ENCODE measurements around the gene OR9A2.

Gene OR9A2

GRCh38 chr7:143016996-143017395 is 9.9 kb downstream of the OR9A2 start:
- no peak overlapping the region for H3K4me3 ChIP-seq (ENCODE audit: low read depth, low read length)
- H3K9ac ChIP-seq (ENCODE audit: low read depth, low read length), result no peak overlapping the region
- H3K9me3 ChIP-seq (ENCODE audit: control insufficient read depth, insufficient read depth, low read length), result no peaks in the 10 kb centered on the region
- H3K4me1 ChIP-seq (ENCODE audit: control insufficient read depth, insufficient read depth, low read length), result no peaks in the 10 kb centered on the region
- H3K36me3 ChIP-seq (ENCODE audit: control insufficient read depth, insufficient read depth, low read length), result no peaks in the 10 kb centered on the region
- no peaks in the 10 kb centered on the region for H3K27me3 ChIP-seq (ENCODE audit: control insufficient read depth, insufficient read depth, low read length)

- Histone ChIP-seq H3K36me3 (ENCODE audit: control insufficient read depth, insufficient read depth, low read length) (no peaks in the 10 kb centered on the region), H3K4me3 (ENCODE audit: low read depth, low read length) (no peak overlapping the region), H3K4me1 (ENCODE audit: control insufficient read depth, insufficient read depth, low read length) (no peaks in the 10 kb centered on the region), H3K27me3 (ENCODE audit: control insufficient read depth, insufficient read depth, low read length) (no peaks in the 10 kb centered on the region), H3K9me3 (ENCODE audit: control insufficient read depth, insufficient read depth, low read length) (no peaks in the 10 kb centered on the region), H3K9ac (ENCODE audit: low read depth, low read length) (no peak overlapping the region)
Observed at GRCh38 chr7:143015926-143016490, 10.9 kb downstream of the OR9A2 start.

- Histone ChIP-seq H3K4me3 (ENCODE audit: low read depth, low read length) (no peak overlapping the region), H3K36me3 (ENCODE audit: control insufficient read depth, insufficient read depth, low read length) (no peaks in the 10 kb centered on the region), H3K9me3 (ENCODE audit: control insufficient read depth, insufficient read depth, low read length) (no peaks in the 10 kb centered on the region), H3K27me3 (ENCODE audit: control insufficient read depth, insufficient read depth, low read length) (no peaks in the 10 kb centered on the region), H3K4me1 (ENCODE audit: control insufficient read depth, insufficient read depth, low read length) (no peaks in the 10 kb centered on the region), H3K9ac (ENCODE audit: low read depth, low read length) (no peak overlapping the region)
Observed at GRCh38 chr7:143015084-143015483, 11.8 kb downstream of the OR9A2 start.

GRCh38 chr7:143013893-143014292 is 13.0 kb downstream of the OR9A2 start:
- no peak overlapping the region for H3K4me3 ChIP-seq (ENCODE audit: low read depth, low read length)
- no peaks in the 10 kb centered on the region for H3K4me1 ChIP-seq (ENCODE audit: control insufficient read depth, insufficient read depth, low read length)
- no peaks in the 10 kb centered on the region for H3K27me3 ChIP-seq (ENCODE audit: control insufficient read depth, insufficient read depth, low read length)
- no peaks in the 10 kb centered on the region for H3K9me3 ChIP-seq (ENCODE audit: control insufficient read depth, insufficient read depth, low read length)
- no peak overlapping the region for H3K9ac ChIP-seq (ENCODE audit: low read depth, low read length)
- H3K36me3 ChIP-seq (ENCODE audit: control insufficient read depth, insufficient read depth, low read length), result no peaks in the 10 kb centered on the region

GRCh38 chr7:143013473-143013872 is 13.5 kb downstream of the OR9A2 start:
- no peaks in the 10 kb centered on the region for H3K9me3 ChIP-seq (ENCODE audit: control insufficient read depth, insufficient read depth, low read length)
- H3K27me3 ChIP-seq (ENCODE audit: control insufficient read depth, insufficient read depth, low read length), result no peaks in the 10 kb centered on the region
- no peaks in the 10 kb centered on the region for H3K4me1 ChIP-seq (ENCODE audit: control insufficient read depth, insufficient read depth, low read length)
- H3K9ac ChIP-seq (ENCODE audit: low read depth, low read length), result no peak overlapping the region
- no peaks in the 10 kb centered on the region for H3K36me3 ChIP-seq (ENCODE audit: control insufficient read depth, insufficient read depth, low read length)
- no peak overlapping the region for H3K4me3 ChIP-seq (ENCODE audit: low read depth, low read length)

- Histone ChIP-seq H3K9ac (ENCODE audit: low read depth, low read length) (no peak overlapping the region), H3K27me3 (ENCODE audit: control insufficient read depth, insufficient read depth, low read length) (no peaks in the 10 kb centered on the region), H3K4me1 (ENCODE audit: control insufficient read depth, insufficient read depth, low read length) (no peaks in the 10 kb centered on the region), H3K4me3 (ENCODE audit: low read depth, low read length) (no peak overlapping the region), H3K36me3 (ENCODE audit: control insufficient read depth, insufficient read depth, low read length) (no peaks in the 10 kb centered on the region), H3K9me3 (ENCODE audit: control insufficient read depth, insufficient read depth, low read length) (no peaks in the 10 kb centered on the region)
Observed at GRCh38 chr7:143012409-143012808, 14.5 kb downstream of the OR9A2 start.

- Histone ChIP-seq H3K27me3 (ENCODE audit: control insufficient read depth, insufficient read depth, low read length) (no peaks in the 10 kb centered on the region), H3K36me3 (ENCODE audit: control insufficient read depth, insufficient read depth, low read length) (no peaks in the 10 kb centered on the region), H3K4me3 (ENCODE audit: low read depth, low read length) (no peak overlapping the region), H3K4me1 (ENCODE audit: control insufficient read depth, insufficient read depth, low read length) (no peaks in the 10 kb centered on the region), H3K9ac (ENCODE audit: low read depth, low read length) (no peak overlapping the region), H3K9me3 (ENCODE audit: control insufficient read depth, insufficient read depth, low read length) (no peaks in the 10 kb centered on the region)
Observed at GRCh38 chr7:143012001-143012400, 14.9 kb downstream of the OR9A2 start.

GRCh38 chr7:143008007-143008901 is 18.7 kb downstream of the OR9A2 start:
- Histone ChIP-seq H3K27me3 (ENCODE audit: control insufficient read depth, insufficient read depth, low read length) (no peaks in the 10 kb centered on the region), H3K9me3 (ENCODE audit: control insufficient read depth, insufficient read depth, low read length) (no peaks in the 10 kb centered on the region), H3K4me3 (ENCODE audit: low read depth, low read length) (no peak overlapping the region)

GRCh38 chr7:143005632-143006260 is 21.2 kb downstream of the OR9A2 start:
- Histone ChIP-seq H3K36me3 (ENCODE audit: control insufficient read depth, insufficient read depth, low read length) (no peaks in the 10 kb centered on the region), H3K4me1 (ENCODE audit: control insufficient read depth, insufficient read depth, low read length) (no peaks in the 10 kb centered on the region), H3K9me3 (ENCODE audit: control insufficient read depth, insufficient read depth, low read length) (no peaks in the 10 kb centered on the region), H3K4me3 (ENCODE audit: low read depth, low read length) (no peak overlapping the region), H3K9ac (ENCODE audit: low read depth, low read length) (no peak overlapping the region), H3K27me3 (ENCODE audit: control insufficient read depth, insufficient read depth, low read length) (peaks cover 4% of the 10 kb centered on the region)

More at GRCh38 chr7:143008007-143008901, 18.7 kb downstream of the OR9A2 start:
- H3K4me1 ChIP-seq (ENCODE audit: control insufficient read depth, insufficient read depth, low read length), result no peaks in the 10 kb centered on the region
- no peaks in the 10 kb centered on the region for H3K36me3 ChIP-seq (ENCODE audit: control insufficient read depth, insufficient read depth, low read length)
- H3K9ac ChIP-seq (ENCODE audit: low read depth, low read length), result no peak overlapping the region

- peaks cover 4% of the 10 kb centered on the region for H3K27me3 ChIP-seq (ENCODE audit: control insufficient read depth, insufficient read depth, low read length)
- H3K36me3 ChIP-seq (ENCODE audit: control insufficient read depth, insufficient read depth, low read length), result no peaks in the 10 kb centered on the region
- no peak overlapping the region for H3K9ac ChIP-seq (ENCODE audit: low read depth, low read length)
- no peaks in the 10 kb centered on the region for H3K9me3 ChIP-seq (ENCODE audit: control insufficient read depth, insufficient read depth, low read length)
- no peaks in the 10 kb centered on the region for H3K4me1 ChIP-seq (ENCODE audit: control insufficient read depth, insufficient read depth, low read length)
- peak overlapping the region; percentile 11 for H3K4me3 ChIP-seq (ENCODE audit: low read depth, low read length)
Observed at GRCh38 chr7:143003393-143004051, 23.4 kb downstream of the OR9A2 start.

GRCh38 chr7:143002898-143003297 is 24.0 kb downstream of the OR9A2 start:
- Histone ChIP-seq H3K4me3 (ENCODE audit: low read depth, low read length) (no peak overlapping the region), H3K4me1 (ENCODE audit: control insufficient read depth, insufficient read depth, low read length) (no peaks in the 10 kb centered on the region), H3K9me3 (ENCODE audit: control insufficient read depth, insufficient read depth, low read length) (no peaks in the 10 kb centered on the region), H3K9ac (ENCODE audit: low read depth, low read length) (no peak overlapping the region), H3K36me3 (ENCODE audit: control insufficient read depth, insufficient read depth, low read length) (no peaks in the 10 kb centered on the region), H3K27me3 (ENCODE audit: control insufficient read depth, insufficient read depth, low read length) (peaks cover 4% of the 10 kb centered on the region)
